MG63 (cell line): ENCODE results near the gene GAS7. TPM values are rescaled to one million over a fixed set of nuclear protein-coding genes. Genes with fewer than 3 reads are reported as not detected.
"Not testable (repeated sequence)": the region's sequence is repeated elsewhere in the genome, so short reads cannot be mapped to it uniquely, and the experiment has no call there.

Source experiments
- DNase-seq: peaks from one replicate; pipeline ENCODE4 v3.0.0-alpha.2; 2020
- H3K27me3 ChIP-seq: fragments of 250-450 bp; sonication (Bioruptor Pico); 2 replicates; pipeline ENCODE4 v1.5.1; 2020; ENCODE audit warnings: mild to moderate bottlenecking, moderate library complexity
- H3K36me3 ChIP-seq: fragments of 250-450 bp; sonication (Bioruptor Pico); 2 replicates; pipeline ENCODE4 v1.5.1; 2020; ENCODE audit warnings: mild to moderate bottlenecking, moderate library complexity
- H3K4me3 ChIP-seq: fragments of 250-450 bp; sonication (Bioruptor Pico); 2 replicates; pipeline ENCODE4 v1.5.1; 2020; ENCODE audit warnings: mild to moderate bottlenecking, moderate library complexity
- H3K9me3 ChIP-seq: fragments of 250-450 bp; sonication (Bioruptor Pico); 2 replicates; pipeline ENCODE4 v1.5.1; 2020; ENCODE audit warnings: mild to moderate bottlenecking, moderate library complexity
- total RNA-seq: library from RNA; depleted of rRNA; stranded (reverse); fragments of >200 nt; shearing (Covaris generic); gene quantifications from 2 replicates; pipeline ENCODE4 v1.2.3, GENCODE V29; 2014; ENCODE audit warnings: low replicate concordance

The GAS7 gene
- total RNA-seq, 1 experiment from 2014 or later, result 8.7 TPM

GRCh38 chr17:10062691-10063385 lies 135.6 kb downstream of the GAS7 start:
- H3K9me3 ChIP-seq, result peaks cover 5% of the 10 kb centered on the region; the same call in 1 of the 2 replicates
- H3K36me3 ChIP-seq, result no peaks in the 10 kb centered on the region
- no peaks in the 10 kb centered on the region for H3K27me3 ChIP-seq
- no peak for DNase-seq
- H3K4me3 ChIP-seq, result no peak overlapping the region

- DNase-seq, result peak; percentile 39
- Histone ChIP-seq H3K36me3 (no peaks in the 10 kb centered on the region), H3K9me3 (peaks cover 5% of the 10 kb centered on the region; the same call in 1 of the 2 replicates)
These were observed 137.1 kb downstream of the GAS7 start for GRCh38 chr17:10061111-10061845.

GRCh38 chr17:10060526-10060925 lies 137.9 kb downstream of the GAS7 start:
- no peak for DNase-seq
- H3K4me3 ChIP-seq, result no peak overlapping the region
- H3K27me3 ChIP-seq, result no peaks in the 10 kb centered on the region
- H3K9me3 ChIP-seq, result peaks cover 4% of the 10 kb centered on the region; the same call in 1 of the 2 replicates
- H3K36me3 ChIP-seq, result no peaks in the 10 kb centered on the region

More at GRCh38 chr17:10061111-10061845, 137.1 kb downstream of the GAS7 start:
- H3K27me3 ChIP-seq, result no peaks in the 10 kb centered on the region
- H3K4me3 ChIP-seq, result no peak overlapping the region

- DNase-seq, result no peak
- Histone ChIP-seq H3K36me3 (no peaks in the 10 kb centered on the region), H3K27me3 (no peaks in the 10 kb centered on the region), H3K4me3 (no peak overlapping the region), H3K9me3 (no peaks in the 10 kb centered on the region)
These were observed 138.7 kb downstream of the GAS7 start for GRCh38 chr17:10059684-10060211.

GRCh38 chr17:10058921-10059683 lies 139.3 kb downstream of the GAS7 start:
- H3K4me3 ChIP-seq, result no peak overlapping the region
- no peaks in the 10 kb centered on the region for H3K9me3 ChIP-seq
- no peaks in the 10 kb centered on the region for H3K36me3 ChIP-seq
- H3K27me3 ChIP-seq, result no peaks in the 10 kb centered on the region
- DNase-seq, result no peak

GRCh38 chr17:10057466-10057865 lies 140.9 kb downstream of the GAS7 start:
- not testable (repeated sequence) for H3K9me3 ChIP-seq, H3K36me3 ChIP-seq, H3K4me3 ChIP-seq, H3K27me3 ChIP-seq, DNase-seq

- H3K36me3 ChIP-seq, result no peaks in the 10 kb centered on the region
- H3K9me3 ChIP-seq, result no peaks in the 10 kb centered on the region
- H3K27me3 ChIP-seq, result no peaks in the 10 kb centered on the region
- DNase-seq, result no peak
- no peak overlapping the region for H3K4me3 ChIP-seq
These were observed 143.0 kb downstream of the GAS7 start for GRCh38 chr17:10055262-10055975.

DNA sequence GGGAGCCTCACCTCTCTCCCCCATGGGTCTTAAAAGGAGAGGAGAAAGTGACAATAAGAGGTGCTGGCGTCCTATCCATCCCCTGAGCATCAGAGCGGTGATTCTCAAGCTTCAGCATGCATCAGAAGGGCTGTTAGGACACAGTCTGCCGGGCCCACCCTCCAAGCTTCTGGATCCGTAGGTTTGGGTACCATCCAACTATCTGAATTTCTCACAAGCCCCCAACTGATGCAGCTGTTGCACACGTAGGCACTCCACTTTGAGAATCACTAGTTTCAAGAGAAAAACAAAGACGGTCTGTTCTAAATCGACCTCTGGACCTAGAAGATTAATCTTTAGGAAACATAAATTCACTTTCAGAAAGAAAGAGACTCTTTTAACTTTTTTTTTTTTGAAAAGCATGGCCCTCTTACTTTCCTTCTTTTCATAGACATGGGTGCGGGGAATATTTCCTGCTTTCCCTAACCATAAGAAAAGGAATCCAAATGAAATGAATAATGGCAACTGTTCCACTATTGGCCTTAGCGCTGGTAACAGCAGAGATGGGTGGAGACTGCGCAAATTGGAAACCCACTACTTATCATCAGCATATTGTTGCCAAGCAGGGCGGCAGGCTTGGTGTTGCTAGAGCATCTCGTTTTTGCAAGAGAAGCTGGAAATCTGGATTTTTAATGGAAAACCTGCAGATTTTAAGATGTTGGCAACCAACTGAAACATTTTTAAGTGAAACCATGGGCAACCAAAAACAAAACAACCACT lies 144.4 kb downstream of the GAS7 start:
- Histone ChIP-seq H3K9me3 (no peaks in the 10 kb centered on the region), H3K4me3 (no peak overlapping the region), H3K27me3 (no peaks in the 10 kb centered on the region), H3K36me3 (no peaks in the 10 kb centered on the region)
- no peak for DNase-seq

GRCh38 chr17:10052106-10052813 lies 146.1 kb downstream of the GAS7 start:
- no peaks in the 10 kb centered on the region for H3K9me3 ChIP-seq
- H3K27me3 ChIP-seq, result no peaks in the 10 kb centered on the region
- DNase-seq, result no peak
- H3K4me3 ChIP-seq, result no peak overlapping the region
- no peaks in the 10 kb centered on the region for H3K36me3 ChIP-seq

DNA sequence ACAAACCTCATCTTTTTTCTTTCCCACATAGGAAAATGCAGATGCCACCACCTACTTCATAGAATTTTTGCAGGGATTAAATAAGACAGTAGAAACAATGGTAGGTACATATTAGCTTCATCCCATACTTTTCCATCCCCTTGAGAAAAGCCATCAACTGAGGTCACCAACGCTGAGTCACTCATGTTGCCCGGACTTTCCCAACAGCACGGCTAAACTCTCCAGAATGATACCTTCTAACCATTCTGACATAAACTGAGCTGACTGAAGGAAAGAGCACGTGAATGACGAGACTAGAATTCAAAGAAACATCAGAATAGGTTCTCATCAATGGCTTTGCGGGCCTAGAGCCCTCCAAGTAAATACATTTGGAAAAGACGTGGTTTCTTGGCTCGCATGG lies 147.3 kb downstream of the GAS7 start:
- DNase-seq, result no peak

DNA sequence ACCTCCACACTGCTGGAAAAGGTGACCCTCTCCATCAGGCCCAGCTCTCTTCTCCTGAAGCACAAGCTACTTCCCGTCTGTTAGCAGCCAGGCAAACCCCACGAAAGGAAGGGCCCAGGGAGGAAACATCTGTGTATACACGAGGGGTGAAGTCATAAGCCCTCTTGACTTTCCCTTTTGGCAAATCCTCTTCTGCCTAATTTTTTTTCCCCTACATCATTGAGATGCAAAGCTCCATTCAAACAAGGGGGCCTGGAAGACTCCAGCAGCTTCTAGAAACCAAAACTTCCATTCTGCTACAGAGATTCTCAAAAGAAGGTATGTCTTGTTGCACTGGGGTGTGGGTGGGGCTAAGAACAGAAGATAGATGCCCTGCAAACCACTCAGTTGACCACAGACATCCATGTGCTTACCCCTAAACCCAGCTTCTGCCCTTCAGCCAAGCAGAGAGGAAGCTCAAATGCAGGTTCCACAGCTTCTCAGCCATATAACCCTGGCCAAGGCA lies 147.8 kb downstream of the GAS7 start:
- no peaks in the 10 kb centered on the region for H3K27me3 ChIP-seq
- H3K4me3 ChIP-seq, result no peak overlapping the region
- no peaks in the 10 kb centered on the region for H3K36me3 ChIP-seq
- DNase-seq, result no peak
- no peaks in the 10 kb centered on the region for H3K9me3 ChIP-seq

More for the DNA sequence above, 147.3 kb downstream of the GAS7 start:
- no peak overlapping the region for H3K4me3 ChIP-seq
- no peaks in the 10 kb centered on the region for H3K36me3 ChIP-seq
- H3K27me3 ChIP-seq, result no peaks in the 10 kb centered on the region
- no peaks in the 10 kb centered on the region for H3K9me3 ChIP-seq

GRCh38 chr17:10048629-10049350 lies 149.6 kb downstream of the GAS7 start:
- Histone ChIP-seq H3K4me3 (no peak overlapping the region), H3K27me3 (no peaks in the 10 kb centered on the region), H3K36me3 (no peaks in the 10 kb centered on the region), H3K9me3 (no peaks in the 10 kb centered on the region)
- DNase-seq, result no peak

DNA sequence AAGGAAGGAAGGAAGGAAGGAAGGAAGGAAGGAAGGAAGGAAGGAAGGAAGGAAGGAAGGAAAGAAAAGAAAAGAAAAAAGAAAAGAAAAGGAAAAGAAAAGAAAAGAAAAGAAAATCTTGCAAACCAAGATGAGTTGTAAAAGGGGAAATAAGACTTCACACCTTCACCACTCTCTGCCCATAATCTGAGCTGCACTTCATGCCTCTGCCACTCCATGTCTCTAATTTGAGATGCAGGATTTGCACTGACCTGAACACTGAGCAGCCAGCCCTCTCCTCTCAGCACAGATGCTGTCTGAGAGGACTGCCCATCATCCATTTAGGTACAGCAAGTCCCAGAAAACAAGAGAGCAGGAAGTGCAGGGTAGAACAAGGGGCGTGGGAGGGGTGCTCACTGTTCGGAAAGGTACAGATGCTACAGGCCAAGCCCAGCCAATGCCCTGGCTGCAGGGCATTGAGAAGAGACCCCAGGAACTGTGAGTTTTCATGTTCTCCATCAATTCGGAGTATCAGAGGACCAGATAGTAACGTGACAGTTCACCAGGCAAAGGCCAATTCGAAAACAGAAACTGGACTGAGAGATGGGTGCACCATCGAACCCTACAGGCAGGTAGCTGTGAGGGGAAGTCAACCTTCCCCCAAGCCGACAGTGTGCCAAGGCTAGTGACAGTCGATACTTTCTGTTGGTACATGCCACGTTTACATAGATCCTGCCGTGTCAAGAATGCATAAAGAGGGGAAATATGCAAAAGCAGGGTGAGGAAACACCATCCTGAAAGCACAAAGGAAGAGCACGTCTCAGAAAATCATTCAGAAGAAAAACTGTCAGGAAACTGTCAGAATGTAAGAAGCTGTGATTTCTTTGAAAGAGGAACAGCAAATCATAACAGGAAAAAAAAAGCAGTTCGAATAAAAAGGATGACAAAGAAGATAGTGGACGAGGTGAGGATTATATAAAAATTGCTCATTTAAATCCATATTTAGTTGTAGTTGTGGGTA lies 151.3 kb downstream of the GAS7 start:
- Histone ChIP-seq H3K27me3 (no peaks in the 10 kb centered on the region), H3K4me3 (no peak overlapping the region), H3K9me3 (no peaks in the 10 kb centered on the region), H3K36me3 (no peaks in the 10 kb centered on the region)
- no peak for DNase-seq
